HCT116 (cell line): ENCODE data around the gene CNTN4. TPM values are rescaled to one million over a fixed set of nuclear protein-coding genes. Genes with fewer than 3 reads are reported as not detected.

Experiments used
- ATAC-seq: fragments of 200-7000 bp; cut with Tn5 transposase; 2 replicates; pipeline ENCODE4 v1.9.1; 2020; ENCODE audit warnings: mild to moderate bottlenecking, moderate library complexity
- BruUV-seq: library from RNA; stranded (reverse); fragments of 400-500 nt; replicated peaks from 2 replicates; lab custom pipeline; 2021; lab: Mats Ljungman, UMichigan
- CTCF ChIA-PET: fragments of 300-600 bp; sonication (Branson Sonifier 250); formaldehyde crosslinking; loops from one replicate; lab custom pipeline; 2021; ENCODE audit warnings: antibody characterized with exemption; lab: Charles Lee
- POLR2A ChIA-PET: fragments of 300-600, 350-600 bp; sonication (Branson Sonifier 250); formaldehyde crosslinking; loops from one replicate; lab custom pipeline; 2021; ENCODE audit warnings: antibody characterized with exemption; lab: Charles Lee
- RAD21 ChIA-PET, 2 experiments: fragments of 300-600 bp; sonication (Branson Sonifier 250); formaldehyde crosslinking; loops; one replicate each; lab custom pipeline; 2023; ENCODE audit warnings: low total read pairs in 2 of 2; ENCODE audit not compliant: uncharacterized antibody in 2 of 2, unreplicated experiment in 2 of 2, low non-redundant PET in 1 of 2; lab: Charles Lee
- DNase-seq: peaks from one replicate; pipeline ENCODE4 v3.0.0-alpha.2; 2010; ENCODE audit warnings: low read depth, low spot score
- H2AFZ ChIP-seq: fragments of 200-600 bp; shearing (Covaris generic), sonication (generic); 2 replicates; pipeline ENCODE4 v1.6.1; 2017; ENCODE audit warnings: low read depth, mixed run types, mixed read lengths, antibody characterized with exemption, low read length; ENCODE audit not compliant: poor library complexity, severe bottlenecking
- H3K27ac ChIP-seq: 2 replicates; pipeline ENCODE4 v1.5.1; 2012; ENCODE audit warnings: low read depth, low read length
- H3K27me3 ChIP-seq: fragments of 200-600 bp; sonication (generic); 2 replicates; pipeline ENCODE4 v1.6.1; 2016; ENCODE audit warnings: mixed run types, low read length, mixed read lengths; ENCODE audit not compliant: insufficient read depth
- H3K36me3 ChIP-seq, 2 experiments: fragments of 200-500 bp in 1 of 2; fragments of 200-600 bp in 1 of 2; sonication (Bioruptor generic) in 1 of 2; sonication (generic) in 1 of 2; 2 replicates each; pipeline versions ENCODE4 v1.5.1 to v1.6.1; 2014 to 2016; ENCODE audit warnings: low read length in 2 of 2, inconsistent platforms in 1 of 2, mixed read lengths in 1 of 2, mixed run types in 1 of 2; ENCODE audit not compliant: insufficient read depth in 2 of 2, control insufficient read depth in 1 of 2
- H3K4me1 ChIP-seq, 2 experiments: fragments of 200-600 bp in 1 of 2; sonication (generic) in 1 of 2; 2 replicates each; pipeline versions ENCODE4 v1.5.1 to v1.6.1; 2012 to 2017; ENCODE audit warnings: low read length in 2 of 2, inconsistent platforms in 1 of 2, mild to moderate bottlenecking in 1 of 2, mixed read lengths in 1 of 2, mixed run types in 1 of 2, moderate library complexity in 1 of 2; ENCODE audit not compliant: insufficient read depth in 2 of 2, control insufficient read depth in 1 of 2
- H3K4me2 ChIP-seq: fragments of 200-600 bp; sonication (generic); 2 replicates; pipeline ENCODE4 v1.6.1; 2017; ENCODE audit warnings: mixed run types, low read length, mixed read lengths
- H3K4me3 ChIP-seq, 2 experiments: fragments of 200-600 bp in 1 of 2; sonication (generic) in 1 of 2; replicated peaks in 1 of 2; 2 replicates each; pipeline ENCODE4 v1.5.1; 2011 to 2016; ENCODE audit warnings: low read length in 2 of 2, control low read depth in 1 of 2, low read depth in 1 of 2, mild to moderate bottlenecking in 1 of 2, mixed read lengths in 1 of 2, mixed run types in 1 of 2
- H3K79me2 ChIP-seq: fragments of 200-600 bp; sonication (generic); 2 replicates; pipeline ENCODE4 v1.6.1; 2017; ENCODE audit warnings: mild to moderate bottlenecking, mixed run types, low read length, moderate library complexity, mixed read lengths; ENCODE audit not compliant: insufficient read depth
- H3K9ac ChIP-seq: fragments of 200-600 bp; sonication (generic); 2 replicates; pipeline ENCODE4 v1.6.1; 2016; ENCODE audit warnings: low read length, mixed read lengths
- H3K9me2 ChIP-seq: fragments of 200-600 bp; sonication (generic), shearing (Covaris generic); 2 replicates; pipeline ENCODE4 v1.6.1; 2017; ENCODE audit warnings: mixed run types, mild to moderate bottlenecking, moderate library complexity; ENCODE audit not compliant: insufficient read depth
- H3K9me3 ChIP-seq, 2 experiments: fragments of 200-500 bp in 1 of 2; fragments of 200-600 bp in 1 of 2; sonication (Bioruptor generic) in 1 of 2; sonication (generic) in 1 of 2; 2 replicates each; pipeline ENCODE4 v1.6.1; 2014 to 2017; ENCODE audit warnings: low read length in 2 of 2, mixed read lengths in 2 of 2, inconsistent platforms in 1 of 2, low read depth in 1 of 2, mild to moderate bottlenecking in 1 of 2, mixed run types in 1 of 2, moderate library complexity in 1 of 2; ENCODE audit not compliant: control insufficient read depth in 1 of 2, insufficient read depth in 1 of 2
- H4K20me1 ChIP-seq: fragments of 200-600 bp; sonication (generic), shearing (Covaris generic); 2 replicates; pipeline ENCODE4 v1.6.1; 2017; ENCODE audit warnings: mixed run types, mild to moderate bottlenecking, moderate library complexity; ENCODE audit not compliant: insufficient read depth
- ATF3 ChIP-seq: IDR thresholded peaks from 2 replicates; pipeline ENCODE4 v1.6.1; 2012
- CBX3 ChIP-seq: IDR thresholded peaks from 2 replicates; pipeline ENCODE4 v1.6.1; 2012; ENCODE audit warnings: low read depth
- CTCF ChIP-seq, 3 experiments: fragments of 200-600 bp in 1 of 3; sonication (generic) in 1 of 3; IDR thresholded peaks in 2 of 3; conservative IDR thresholded peaks in 1 of 3; 2 replicates each; pipeline ENCODE4 v1.5.1; 2012 to 2017; ENCODE audit warnings: low read depth in 2 of 3, low read length in 2 of 3, antibody characterized with exemption in 1 of 3, borderline replicate concordance in 1 of 3, control low read depth in 1 of 3, mild to moderate bottlenecking in 1 of 3, mixed read lengths in 1 of 3, mixed run types in 1 of 3, moderate library complexity in 1 of 3; ENCODE audit not compliant: insufficient read depth in 1 of 3
- ELF1 ChIP-seq: IDR thresholded peaks from 2 replicates; pipeline ENCODE4 v1.6.1; 2012; ENCODE audit warnings: low read depth, borderline replicate concordance
- EZH2 ChIP-seq: fragments of 200-600 bp; sonication (generic); IDR thresholded peaks from 2 replicates; pipeline ENCODE4 v1.6.1; 2017; ENCODE audit warnings: antibody characterized with exemption, mixed run types
- EZH2phosphoT487 ChIP-seq: fragments of 200-600 bp; IDR thresholded peaks from 2 replicates; pipeline ENCODE4 v1.6.1; 2018; ENCODE audit warnings: antibody characterized with exemption, borderline replicate concordance
- FOSL1 ChIP-seq: IDR thresholded peaks from 2 replicates; pipeline ENCODE4 v1.6.1; 2012; ENCODE audit warnings: low read depth
- RAD21 ChIP-seq: IDR thresholded peaks from 2 replicates; pipeline ENCODE4 v1.6.1; 2012; ENCODE audit warnings: low read depth, mild to moderate bottlenecking
- SP1 ChIP-seq: IDR thresholded peaks from 2 replicates; pipeline ENCODE4 v1.6.1; 2012; ENCODE audit warnings: low read depth
- ZFX ChIP-seq: fragments of 450-650 bp; IDR thresholded peaks from 2 replicates; pipeline ENCODE4 v1.6.1; 2017
- intact Hi-C: fragments of 100-400 bp; cut with micrococcal nuclease; formaldehyde crosslinking; loops from 2 replicates; pipeline ENCODE4 v1.10.0; 2022
- total RNA-seq: library from RNA; stranded (reverse); gene quantifications from one replicate; pipeline ENCODE4 v1.2.1, GENCODE V29; 2021; ENCODE audit not compliant: unreplicated experiment
- TF ChIP-seq, protein P1 (sequence below): IDR thresholded peaks from 2 replicates; pipeline ENCODE4 v1.6.1; 2011; ENCODE audit warnings: mild to moderate bottlenecking, low read length, moderate library complexity; ENCODE audit not compliant: insufficient replicate concordance; ENCODE audit errors: extremely low read depth
- TF ChIP-seq, protein P2 (sequence below): IDR thresholded peaks from 2 replicates; pipeline ENCODE4 v1.6.1; 2012; ENCODE audit warnings: low read depth

The CNTN4 gene
- total RNA-seq, 1 experiment from 2014 or later = not detected

DNA sequence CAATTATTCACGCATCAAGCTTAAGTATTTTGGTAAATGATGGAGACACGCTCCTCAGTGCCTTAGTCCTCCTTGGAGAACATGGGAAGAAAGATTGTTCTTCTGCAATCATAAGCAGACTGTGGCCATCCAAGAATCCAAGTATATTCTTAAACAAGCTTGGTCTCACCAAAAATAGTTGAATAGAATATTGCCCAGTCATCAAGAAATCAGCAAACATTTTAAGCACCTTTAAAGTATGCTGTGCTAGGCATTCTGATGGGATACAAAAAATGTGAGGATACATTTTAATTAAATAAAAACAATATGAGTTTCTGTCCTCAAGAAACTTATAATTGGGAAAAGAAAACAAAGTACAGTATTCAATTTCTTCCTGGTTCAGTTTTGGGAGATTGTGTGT lies 445.5 kb downstream of the CNTN4 start:
- no TSS peak for BruUV-seq
- DNase-seq (no peak), ATAC-seq (no peak)
- intact Hi-C loops = no loop called here
- no peaks in the 10 kb centered on the region for H3K4me1 ChIP-seq
- no peak overlapping the region for H3K9ac ChIP-seq
- RAD21 ChIA-PET = no interaction called here
- H2AFZ ChIP-seq = no peak overlapping the region
- H3K4me3 ChIP-seq = no peak overlapping the region
- CTCF ChIA-PET = no interaction called here
- peaks cover 0 to 11% of the 10 kb centered on the region in 2 experiments; a peak in 2 of 4 replicates for H3K9me3 ChIP-seq
- no peaks in the 10 kb centered on the region for H3K9me2 ChIP-seq
- H4K20me1 ChIP-seq = no peaks in the 10 kb centered on the region
- TF ChIP-seq FOSL1 = no peak
- no peak for TF ChIP-seq ATF3
- no peak for TF ChIP-seq ZFX
- H3K79me2 ChIP-seq = no peaks in the 10 kb centered on the region
- H3K27me3 ChIP-seq = no peaks in the 10 kb centered on the region
- POLR2A ChIA-PET = no interaction called here
- H3K36me3 ChIP-seq = no peaks in the 10 kb centered on the region
- no peak overlapping the region for H3K4me2 ChIP-seq
- no peak overlapping the region for H3K27ac ChIP-seq

GRCh38 chr3:2544718-2545117 lies 446.1 kb downstream of the CNTN4 start:
- Histone ChIP-seq H3K9ac (no peak overlapping the region), H3K9me2 (no peaks in the 10 kb centered on the region), H3K4me2 (no peak overlapping the region), H3K79me2 (no peaks in the 10 kb centered on the region), H3K27ac (no peak overlapping the region), H4K20me1 (no peaks in the 10 kb centered on the region), H3K9me3 (peaks cover 0 to 11% of the 10 kb centered on the region in 2 experiments; a peak in 2 of 4 replicates), H3K27me3 (no peaks in the 10 kb centered on the region), H2AFZ (no peak overlapping the region), H3K36me3 (no peaks in the 10 kb centered on the region), H3K4me1 (no peaks in the 10 kb centered on the region), H3K4me3 (no peak overlapping the region)
- intact Hi-C loops = no loop called here
- ChIA-PET CTCF (no interaction called here), RAD21 (no interaction called here), POLR2A (no interaction called here)
- no peak for TF ChIP-seq EZH2
- TF ChIP-seq, protein P1, sequence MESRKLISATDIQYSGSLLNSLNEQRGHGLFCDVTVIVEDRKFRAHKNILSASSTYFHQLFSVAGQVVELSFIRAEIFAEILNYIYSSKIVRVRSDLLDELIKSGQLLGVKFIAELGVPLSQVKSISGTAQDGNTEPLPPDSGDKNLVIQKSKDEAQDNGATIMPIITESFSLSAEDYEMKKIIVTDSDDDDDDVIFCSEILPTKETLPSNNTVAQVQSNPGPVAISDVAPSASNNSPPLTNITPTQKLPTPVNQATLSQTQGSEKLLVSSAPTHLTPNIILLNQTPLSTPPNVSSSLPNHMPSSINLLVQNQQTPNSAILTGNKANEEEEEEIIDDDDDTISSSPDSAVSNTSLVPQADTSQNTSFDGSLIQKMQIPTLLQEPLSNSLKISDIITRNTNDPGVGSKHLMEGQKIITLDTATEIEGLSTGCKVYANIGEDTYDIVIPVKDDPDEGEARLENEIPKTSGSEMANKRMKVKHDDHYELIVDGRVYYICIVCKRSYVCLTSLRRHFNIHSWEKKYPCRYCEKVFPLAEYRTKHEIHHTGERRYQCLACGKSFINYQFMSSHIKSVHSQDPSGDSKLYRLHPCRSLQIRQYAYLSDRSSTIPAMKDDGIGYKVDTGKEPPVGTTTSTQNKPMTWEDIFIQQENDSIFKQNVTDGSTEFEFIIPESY = no peak
- no peak for TF ChIP-seq SP1
- no peak for TF ChIP-seq EZH2phosphoT487
- TF ChIP-seq, protein P2, sequence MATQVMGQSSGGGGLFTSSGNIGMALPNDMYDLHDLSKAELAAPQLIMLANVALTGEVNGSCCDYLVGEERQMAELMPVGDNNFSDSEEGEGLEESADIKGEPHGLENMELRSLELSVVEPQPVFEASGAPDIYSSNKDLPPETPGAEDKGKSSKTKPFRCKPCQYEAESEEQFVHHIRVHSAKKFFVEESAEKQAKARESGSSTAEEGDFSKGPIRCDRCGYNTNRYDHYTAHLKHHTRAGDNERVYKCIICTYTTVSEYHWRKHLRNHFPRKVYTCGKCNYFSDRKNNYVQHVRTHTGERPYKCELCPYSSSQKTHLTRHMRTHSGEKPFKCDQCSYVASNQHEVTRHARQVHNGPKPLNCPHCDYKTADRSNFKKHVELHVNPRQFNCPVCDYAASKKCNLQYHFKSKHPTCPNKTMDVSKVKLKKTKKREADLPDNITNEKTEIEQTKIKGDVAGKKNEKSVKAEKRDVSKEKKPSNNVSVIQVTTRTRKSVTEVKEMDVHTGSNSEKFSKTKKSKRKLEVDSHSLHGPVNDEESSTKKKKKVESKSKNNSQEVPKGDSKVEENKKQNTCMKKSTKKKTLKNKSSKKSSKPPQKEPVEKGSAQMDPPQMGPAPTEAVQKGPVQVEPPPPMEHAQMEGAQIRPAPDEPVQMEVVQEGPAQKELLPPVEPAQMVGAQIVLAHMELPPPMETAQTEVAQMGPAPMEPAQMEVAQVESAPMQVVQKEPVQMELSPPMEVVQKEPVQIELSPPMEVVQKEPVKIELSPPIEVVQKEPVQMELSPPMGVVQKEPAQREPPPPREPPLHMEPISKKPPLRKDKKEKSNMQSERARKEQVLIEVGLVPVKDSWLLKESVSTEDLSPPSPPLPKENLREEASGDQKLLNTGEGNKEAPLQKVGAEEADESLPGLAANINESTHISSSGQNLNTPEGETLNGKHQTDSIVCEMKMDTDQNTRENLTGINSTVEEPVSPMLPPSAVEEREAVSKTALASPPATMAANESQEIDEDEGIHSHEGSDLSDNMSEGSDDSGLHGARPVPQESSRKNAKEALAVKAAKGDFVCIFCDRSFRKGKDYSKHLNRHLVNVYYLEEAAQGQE = no peak
- TF ChIP-seq CBX3 = no peak
- no peak for TF ChIP-seq ZFX
- no peak for TF ChIP-seq RAD21
- TF ChIP-seq CTCF (IDR thresholded peaks at IDR 0.05 in 2 of 3, conservative IDR thresholded peaks at IDR 0.05 in 1 of 3; ENCODE audit: borderline replicate concordance in 1 of 3, insufficient read depth in 1 of 3, low read depth in 2 of 3, low read length in 2 of 3) = no peak
- TF ChIP-seq ELF1 = no peak
- DNase-seq (no peak), ATAC-seq (no peak)
- no TSS peak for BruUV-seq
